Uterus (tissue), 4 donors: ENCODE measurements around the gene TEAD4. TPM values are rescaled to one million over a fixed set of nuclear protein-coding genes. Genes with fewer than 3 reads are reported as not detected.

ENCODE experiments used
- DNase-seq, 2 donors: peaks; one replicate each; pipeline ENCODE4 v3.0.0-alpha.2; 2019 to 2020
- H3K27ac ChIP-seq, 2 donors: fragments of 200-600 bp; sonication (generic); 1 replicate in 1 of 2; 2 replicates in 1 of 2; pipeline ENCODE4 v1.5.1; 2016 to 2018
- H3K27me3 ChIP-seq, 2 donors: fragments of 200-600 bp; sonication (generic); one replicate each; pipeline ENCODE4 v1.5.1; 2018 to 2019; ENCODE audit warnings: control low read depth in 1 of 2
- H3K36me3 ChIP-seq, 2 donors: fragments of 200-600 bp; sonication (generic); one replicate each; pipeline ENCODE4 v1.5.1; 2019; ENCODE audit warnings: control low read depth in 1 of 2
- H3K4me1 ChIP-seq, 2 donors: fragments of 200-600 bp; sonication (generic); one replicate each; pipeline ENCODE4 v1.5.1; 2018 to 2019; ENCODE audit warnings: control low read depth in 1 of 2
- H3K4me3 ChIP-seq, 2 donors: fragments of 200-600 bp; sonication (generic); 1 replicate in 1 of 2; 2 replicates in 1 of 2; pipeline ENCODE4 v1.5.1; 2018 to 2019; ENCODE audit warnings: mild to moderate bottlenecking in 1 of 2
- H3K9me3 ChIP-seq, 2 donors: fragments of 200-600 bp; sonication (generic); one replicate each; pipeline ENCODE4 v1.5.1; 2019; ENCODE audit warnings: control low read depth in 1 of 2
- POLR2A ChIP-seq, 2 donors: fragments of 450-650 bp; IDR thresholded peaks; one replicate each; pipeline ENCODE4 v1.6.1; 2016; ENCODE audit warnings: antibody characterized with exemption in 2 of 2, mild to moderate bottlenecking in 1 of 2, moderate library complexity in 1 of 2
- intact Hi-C: fragments of 100-400 bp; cut with DNase I; formaldehyde crosslinking; loops from one replicate; pipeline ENCODE4 v1.15.1; 2023; ENCODE audit warnings: low total_unique reads
- total RNA-seq, 4 donors: library from RNA; depleted of rRNA in 3 of 4; stranded (reverse); fragments of >200 nt in 3 of 4; gene quantifications; one replicate each; pipeline versions ENCODE4 v1.1.0 to v1.2.4, GENCODE V29; 2014 to 2023
- TF ChIP-seq, protein P1 (sequence below), 4 experiments: fragments of 200-600 bp in 2 of 4; fragments of 450-650 bp in 2 of 4; sonication (generic) in 2 of 4; IDR thresholded peaks; one replicate each; pipeline ENCODE4 v1.5.1; 2016 to 2019; ENCODE audit warnings: antibody characterized with exemption in 4 of 4, mild to moderate bottlenecking in 2 of 4, moderate library complexity in 1 of 4
- donor health status: DM: yes; HTN: yes; CAD: no.

The TEAD4 gene
- total RNA-seq, 4 donors from 2014 or later, result 1.3 to 33.8 (median 14.9) TPM

DNA sequence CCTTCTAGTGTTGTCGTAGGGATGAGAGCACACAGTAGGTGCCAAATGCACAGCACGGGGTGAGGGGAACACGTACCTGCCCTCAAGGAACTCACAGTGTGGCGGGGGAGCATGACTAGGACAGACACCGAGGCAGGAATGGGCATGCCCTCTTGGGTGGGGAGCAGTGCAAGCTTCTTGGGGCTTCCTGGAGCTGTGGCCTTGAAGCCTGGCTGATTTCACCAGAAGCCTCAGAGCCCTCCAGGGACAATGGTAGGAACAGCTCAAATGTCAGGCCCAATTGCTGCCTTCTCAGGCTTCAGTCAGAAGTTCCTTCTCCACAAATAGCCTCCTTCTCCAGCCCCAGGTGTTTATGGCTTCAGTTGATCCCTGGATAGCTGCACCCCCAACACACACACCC is 43.4 kb downstream of the TEAD4 start:
- intact Hi-C loops, result no loop called here
- no peak overlapping the region for H3K27ac ChIP-seq
- DNase-seq, result no peak
- no peak overlapping the region for H3K4me3 ChIP-seq
- TF ChIP-seq POLR2A (IDR thresholded peaks at IDR 0.05), result no peak
- TF ChIP-seq, protein P1, sequence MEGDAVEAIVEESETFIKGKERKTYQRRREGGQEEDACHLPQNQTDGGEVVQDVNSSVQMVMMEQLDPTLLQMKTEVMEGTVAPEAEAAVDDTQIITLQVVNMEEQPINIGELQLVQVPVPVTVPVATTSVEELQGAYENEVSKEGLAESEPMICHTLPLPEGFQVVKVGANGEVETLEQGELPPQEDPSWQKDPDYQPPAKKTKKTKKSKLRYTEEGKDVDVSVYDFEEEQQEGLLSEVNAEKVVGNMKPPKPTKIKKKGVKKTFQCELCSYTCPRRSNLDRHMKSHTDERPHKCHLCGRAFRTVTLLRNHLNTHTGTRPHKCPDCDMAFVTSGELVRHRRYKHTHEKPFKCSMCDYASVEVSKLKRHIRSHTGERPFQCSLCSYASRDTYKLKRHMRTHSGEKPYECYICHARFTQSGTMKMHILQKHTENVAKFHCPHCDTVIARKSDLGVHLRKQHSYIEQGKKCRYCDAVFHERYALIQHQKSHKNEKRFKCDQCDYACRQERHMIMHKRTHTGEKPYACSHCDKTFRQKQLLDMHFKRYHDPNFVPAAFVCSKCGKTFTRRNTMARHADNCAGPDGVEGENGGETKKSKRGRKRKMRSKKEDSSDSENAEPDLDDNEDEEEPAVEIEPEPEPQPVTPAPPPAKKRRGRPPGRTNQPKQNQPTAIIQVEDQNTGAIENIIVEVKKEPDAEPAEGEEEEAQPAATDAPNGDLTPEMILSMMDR (IDR thresholded peaks at IDR 0.05), result no peak
- H3K36me3 ChIP-seq, result no peaks in the 10 kb centered on the region
- no peaks in the 10 kb centered on the region for H3K9me3 ChIP-seq
- no peaks in the 10 kb centered on the region for H3K4me1 ChIP-seq
- H3K27me3 ChIP-seq, result no peaks in the 10 kb centered on the region

DNA sequence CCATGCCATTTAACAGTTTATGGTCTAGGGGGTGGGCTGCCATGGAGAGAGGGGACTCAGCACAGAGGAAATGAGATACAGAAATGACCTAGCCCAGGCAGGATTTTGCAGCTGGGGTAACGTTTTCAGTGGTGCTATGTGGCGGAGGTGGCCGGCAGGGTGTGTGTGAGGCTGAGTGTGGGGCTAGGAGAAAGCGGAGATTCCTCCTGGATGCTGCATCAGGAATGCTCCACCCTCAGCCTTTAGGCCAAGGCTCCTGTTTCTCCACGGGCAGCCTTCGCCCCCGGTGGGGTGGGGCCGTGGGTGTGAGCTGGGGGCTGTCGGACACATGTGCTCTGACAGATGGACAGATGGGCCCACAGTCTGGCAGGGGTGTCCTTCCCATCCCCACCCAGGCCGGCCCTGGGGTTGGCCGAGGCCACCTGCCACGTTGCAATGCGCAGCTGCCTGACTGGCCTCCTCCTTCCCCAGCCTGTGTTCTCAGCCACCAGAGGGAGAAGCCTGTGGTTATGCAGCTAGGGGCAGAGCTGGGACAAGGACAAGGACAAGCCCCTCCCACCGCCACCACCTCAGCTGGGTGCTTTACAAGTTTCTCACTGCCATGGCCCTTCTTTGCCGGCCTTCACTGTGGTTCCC is 44.3 kb downstream of the TEAD4 start:
- intact Hi-C loops, result no loop called here
- Histone ChIP-seq H3K4me3 (no peak overlapping the region), H3K27ac (no peak overlapping the region), H3K36me3 (no peaks in the 10 kb centered on the region), H3K4me1 (no peaks in the 10 kb centered on the region), H3K27me3 (no peaks in the 10 kb centered on the region), H3K9me3 (no peaks in the 10 kb centered on the region)
- TF ChIP-seq, protein P1 (IDR thresholded peaks at IDR 0.05), result no peak
- TF ChIP-seq POLR2A (IDR thresholded peaks at IDR 0.05), result no peak
- no peak for DNase-seq

DNA sequence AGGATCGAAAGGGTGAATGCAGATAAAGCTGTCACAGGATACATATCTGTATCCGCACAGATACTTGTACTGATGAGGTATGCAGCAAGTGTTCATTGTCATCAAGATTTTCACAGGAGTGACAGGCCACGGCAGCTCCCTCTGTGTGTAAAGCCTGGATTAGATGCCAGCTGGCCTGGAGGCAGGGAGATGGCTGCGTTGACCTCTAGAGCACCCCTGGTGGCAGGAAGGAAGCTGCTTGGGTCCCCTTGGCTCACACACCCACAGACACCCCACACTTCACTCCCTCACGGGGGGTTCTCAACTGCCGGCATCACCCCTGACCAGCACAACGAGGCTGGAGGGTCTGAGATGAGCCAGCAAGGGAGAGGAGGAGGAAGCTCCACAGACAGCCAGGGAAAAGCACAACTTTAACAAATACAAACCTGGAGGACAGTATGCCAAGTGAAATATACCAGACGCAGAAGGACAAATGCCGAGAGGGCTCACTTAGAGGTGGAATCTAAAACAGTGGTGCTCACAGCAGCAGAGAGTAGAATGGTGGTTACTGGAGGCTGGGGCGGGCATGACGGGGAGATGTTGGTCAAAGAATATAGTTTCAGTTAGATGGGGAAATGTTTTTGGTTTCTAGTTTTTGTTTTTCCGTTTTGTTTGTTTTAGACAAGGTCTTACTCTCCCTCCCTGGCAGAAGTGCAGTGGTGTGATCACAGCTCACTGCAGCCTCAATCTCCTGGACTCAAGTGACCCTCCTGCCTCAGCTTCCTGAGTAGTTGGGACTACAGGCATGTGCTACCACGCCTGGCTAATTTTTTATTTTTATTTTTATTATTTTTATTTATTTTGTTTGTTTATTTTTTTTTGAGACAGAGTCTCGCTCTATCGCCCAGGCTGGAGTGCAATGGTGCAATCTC is 45.7 kb downstream of the TEAD4 start:
- H3K9me3 ChIP-seq, result no peaks in the 10 kb centered on the region
- intact Hi-C loops, result no loop called here

DNA sequence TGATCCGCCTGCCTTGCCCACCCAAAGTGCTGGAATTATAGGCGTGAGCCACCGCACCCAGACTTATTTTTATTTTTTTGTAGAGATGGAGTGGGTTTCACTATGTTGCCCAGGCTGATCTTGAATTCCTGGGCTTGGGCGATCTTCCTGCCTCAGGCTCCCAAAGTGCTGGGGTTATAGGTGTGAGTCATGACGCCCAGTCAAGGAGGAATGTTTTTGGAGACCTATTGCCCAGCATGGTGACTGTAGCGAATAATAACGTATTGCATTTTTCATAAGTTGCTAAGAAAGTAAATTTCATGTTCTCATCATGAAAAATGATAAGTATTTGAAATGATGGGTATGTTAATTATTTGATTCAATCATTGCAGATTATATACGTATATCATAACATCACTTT is 46.5 kb downstream of the TEAD4 start:
- no peak for DNase-seq
- Histone ChIP-seq H3K4me1 (no peaks in the 10 kb centered on the region), H3K4me3 (no peak overlapping the region), H3K36me3 (no peaks in the 10 kb centered on the region), H3K27ac (no peak overlapping the region), H3K27me3 (no peaks in the 10 kb centered on the region), H3K9me3 (no peaks in the 10 kb centered on the region)
- intact Hi-C loops, result no loop called here
- no peak for TF ChIP-seq POLR2A (IDR thresholded peaks at IDR 0.05)

More for the DNA sequence above, 45.7 kb downstream of the TEAD4 start:
- H3K27ac ChIP-seq, result no peak overlapping the region
- no peak overlapping the region for H3K4me3 ChIP-seq
- no peaks in the 10 kb centered on the region for H3K27me3 ChIP-seq
- TF ChIP-seq POLR2A (IDR thresholded peaks at IDR 0.05), result no peak
- TF ChIP-seq, protein P1 (IDR thresholded peaks at IDR 0.05), result no peak
- no peaks in the 10 kb centered on the region for H3K4me1 ChIP-seq
- no peak for DNase-seq
- no peaks in the 10 kb centered on the region for H3K36me3 ChIP-seq

DNA sequence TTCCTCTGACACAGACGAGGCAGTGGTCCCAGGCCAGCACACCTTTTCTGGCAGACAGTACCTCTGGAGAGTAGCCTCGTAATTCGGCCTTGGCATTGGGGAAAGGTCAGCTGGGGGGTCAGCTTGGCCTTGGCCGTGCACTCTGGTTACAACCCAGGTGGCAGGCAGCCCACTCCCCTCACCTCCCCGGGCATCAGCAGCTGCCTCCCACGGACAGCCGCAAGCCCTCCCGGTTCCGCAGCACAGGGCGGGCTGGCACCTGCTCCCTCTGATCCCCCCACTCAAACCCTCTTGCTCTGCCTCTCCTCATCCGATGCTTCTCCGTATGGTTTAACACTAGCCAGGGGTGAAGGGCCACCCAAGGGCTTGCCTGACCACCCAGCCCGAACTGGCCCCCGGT is 50.6 kb downstream of the TEAD4 start:
- intact Hi-C loops, result no loop called here
- TF ChIP-seq, protein P1 (IDR thresholded peaks at IDR 0.05), result no peak
- TF ChIP-seq POLR2A (IDR thresholded peaks at IDR 0.05), result no peak
- Histone ChIP-seq H3K4me1 (no peaks in the 10 kb centered on the region), H3K4me3 (no peak overlapping the region), H3K36me3 (no peaks in the 10 kb centered on the region), H3K27ac (no peak overlapping the region), H3K27me3 (no peaks in the 10 kb centered on the region), H3K9me3 (no peaks in the 10 kb centered on the region)
- no peak for DNase-seq
